Activated naive CD4-positive, alpha-beta T cell (primary cell): ENCODE results near the gene MAPK8.

Source experiments
- DNase-seq, 4 experiments: peaks; one replicate each; lab custom pipeline; 2025; lab: John Stamatoyannopoulos, UW

Gene MAPK8

GRCh38 chr10:48384699-48384982, 78.2 kb downstream of the MAPK8 start:
- no peak for DNase-seq

GRCh38 chr10:48389272-48389671, 82.8 kb downstream of the MAPK8 start:
- no peak for DNase-seq

- no peak for DNase-seq
Measured at GRCh38 chr10:48389846-48390557, 83.5 kb downstream of the MAPK8 start.

- DNase-seq, result no peak
Measured at GRCh38 chr10:48390558-48390871, 84.0 kb downstream of the MAPK8 start.

- DNase-seq, result peak in 1 of 4 experiments; percentile 0
Measured at GRCh38 chr10:48390933-48391845, 84.7 kb downstream of the MAPK8 start.

GRCh38 chr10:48391994-48392393, 85.5 kb downstream of the MAPK8 start:
- DNase-seq, result no peak

- no peak for DNase-seq
Measured at GRCh38 chr10:48398261-48398660, 91.8 kb downstream of the MAPK8 start.

GRCh38 chr10:48399056-48399541, 92.6 kb downstream of the MAPK8 start:
- no peak for DNase-seq

- DNase-seq, result no peak
Measured at GRCh38 chr10:48399551-48399950, 93.1 kb downstream of the MAPK8 start.

GRCh38 chr10:48400129-48400849, 93.8 kb downstream of the MAPK8 start:
- no peak for DNase-seq

- no peak for DNase-seq
Measured at GRCh38 chr10:48400850-48401220, 94.4 kb downstream of the MAPK8 start.

- DNase-seq, result no peak
Measured at GRCh38 chr10:48404646-48405045, 98.2 kb downstream of the MAPK8 start.

GRCh38 chr10:48406204-48406603, 99.7 kb downstream of the MAPK8 start:
- no peak for DNase-seq

- DNase-seq, result no peak
Measured at GRCh38 chr10:48406658-48407057, 100.2 kb downstream of the MAPK8 start.

GRCh38 chr10:48410503-48410902, 104.0 kb downstream of the MAPK8 start:
- no peak for DNase-seq

- DNase-seq, result no peak
Measured at GRCh38 chr10:48411510-48411909, 105.0 kb downstream of the MAPK8 start.

GRCh38 chr10:48412081-48412480, 105.6 kb downstream of the MAPK8 start:
- DNase-seq, result no peak

GRCh38 chr10:48412933-48413332, 106.5 kb downstream of the MAPK8 start:
- no peak for DNase-seq

GRCh38 chr10:48414160-48414559, 107.7 kb downstream of the MAPK8 start:
- no peak for DNase-seq

GRCh38 chr10:48414778-48415177, 108.3 kb downstream of the MAPK8 start:
- no peak for DNase-seq

- no peak for DNase-seq
Measured at GRCh38 chr10:48416584-48417232, 110.2 kb downstream of the MAPK8 start.

GRCh38 chr10:48417374-48417773, 110.9 kb downstream of the MAPK8 start:
- DNase-seq, result no peak
